OCI-LY7 (cell line): ENCODE results near the gene MNAT1. TPM values are rescaled to one million over a fixed set of nuclear protein-coding genes. Genes with fewer than 3 reads are reported as not detected.

Source experiments
- BruUV-seq: library from RNA; stranded (reverse); fragments of 400-500 nt; replicated peaks from 2 replicates; lab custom pipeline; 2021; lab: Mats Ljungman, UMichigan
- CTCF ChIA-PET: fragments of 300-600 bp; sonication (Branson Sonifier 250); formaldehyde crosslinking; loops from one replicate; lab custom pipeline; 2022; ENCODE audit warnings: antibody characterized with exemption; ENCODE audit not compliant: unreplicated experiment; lab: Charles Lee
- POLR2A ChIA-PET: fragments of 300-600 bp; sonication (Branson Sonifier 250); formaldehyde crosslinking; loops from one replicate; lab custom pipeline; 2022; ENCODE audit warnings: antibody characterized with exemption; lab: Charles Lee
- DNase-seq: peaks from one replicate; pipeline ENCODE4 v3.0.0-alpha.2; 2015; ENCODE audit warnings: low spot score
- H2AFZ ChIP-seq: fragments of 200-600 bp; sonication (generic), shearing (Covaris generic); 2 replicates; pipeline ENCODE4 v1.6.1; 2014; ENCODE audit warnings: mild to moderate bottlenecking, antibody characterized with exemption, low read length, moderate library complexity
- H3K27ac ChIP-seq: fragments of 200-600 bp; sonication (generic); 2 replicates; pipeline ENCODE4 v1.5.1; 2014; ENCODE audit warnings: mixed run types, low read depth, mild to moderate bottlenecking, moderate library complexity, low read length, inconsistent platforms; ENCODE audit not compliant: poor library complexity, severe bottlenecking
- H3K36me3 ChIP-seq: fragments of 200-600 bp; sonication (generic); 2 replicates; pipeline ENCODE4 v1.6.1; 2014; ENCODE audit warnings: mild to moderate bottlenecking, antibody characterized with exemption, low read length, moderate library complexity, mixed read lengths; ENCODE audit not compliant: insufficient read depth
- H3K4me1 ChIP-seq: fragments of 200-600 bp; sonication (generic); 2 replicates; pipeline ENCODE4 v1.5.1; 2014; ENCODE audit warnings: mild to moderate bottlenecking, low read length; ENCODE audit not compliant: insufficient read depth, poor library complexity, severe bottlenecking
- H3K4me2 ChIP-seq: fragments of 200-600 bp; sonication (generic); 2 replicates; pipeline ENCODE4 v1.6.1; 2014; ENCODE audit warnings: mild to moderate bottlenecking, low read length
- H3K4me3 ChIP-seq: fragments of 200-600 bp; sonication (generic); 2 replicates; pipeline ENCODE4 v1.5.1; 2014; ENCODE audit warnings: mild to moderate bottlenecking, low read depth, low read length; ENCODE audit not compliant: poor library complexity, severe bottlenecking
- H3K79me2 ChIP-seq: fragments of 200-600 bp; sonication (generic); 2 replicates; pipeline ENCODE4 v1.6.1; 2016; ENCODE audit warnings: low read depth, mild to moderate bottlenecking, low read length, moderate library complexity, mixed read lengths; ENCODE audit not compliant: insufficient read depth
- H3K9me2 ChIP-seq: fragments of 200-600 bp; sonication (generic); 2 replicates; pipeline ENCODE4 v1.6.1; 2016; ENCODE audit warnings: mild to moderate bottlenecking, low read length, mixed read lengths; ENCODE audit not compliant: insufficient read depth
- H3K9me3 ChIP-seq: fragments of 200-600 bp; sonication (generic); 2 replicates; pipeline ENCODE4 v1.6.1; 2014; ENCODE audit warnings: mild to moderate bottlenecking, mixed run types, low read length, mixed read lengths
- H4K20me1 ChIP-seq: fragments of 200-600 bp; sonication (generic); 2 replicates; pipeline ENCODE4 v1.6.1; 2014; ENCODE audit warnings: mild to moderate bottlenecking, antibody characterized with exemption, low read length, moderate library complexity, mixed read lengths; ENCODE audit not compliant: insufficient read depth
- EZH2phosphoT487 ChIP-seq: fragments of 200-600 bp; sonication (generic); IDR thresholded peaks from 2 replicates; pipeline ENCODE4 v1.6.1; 2018; ENCODE audit warnings: low read depth, borderline replicate concordance, mild to moderate bottlenecking, mixed run types, antibody characterized with exemption, low read length, moderate library complexity, mixed read lengths
- intact Hi-C: fragments of 100-400 bp; cut with micrococcal nuclease; formaldehyde crosslinking; loops from one replicate; pipeline ENCODE4 v1.10.0; 2022; ENCODE audit not compliant: unreplicated experiment
- total RNA-seq, 2 experiments: library from RNA; depleted of rRNA in 1 of 2; stranded (reverse); fragments of >200 nt in 1 of 2; shearing (Covaris generic) in 1 of 2; gene quantifications; 2 replicates each; pipeline ENCODE4 v1.2.3, GENCODE V29; 2014 to 2022
- TF ChIP-seq, protein P1 (sequence below): fragments of 200-600 bp; sonication (generic); conservative IDR thresholded peaks from 2 replicates; pipeline ENCODE4 v1.5.1; 2014; ENCODE audit warnings: mild to moderate bottlenecking, antibody characterized with exemption, low read length, moderate library complexity, mixed read lengths

MNAT1 gene
- total RNA-seq, 2 experiments from 2014 or later = 58.5 to 60.9 TPM

DNA sequence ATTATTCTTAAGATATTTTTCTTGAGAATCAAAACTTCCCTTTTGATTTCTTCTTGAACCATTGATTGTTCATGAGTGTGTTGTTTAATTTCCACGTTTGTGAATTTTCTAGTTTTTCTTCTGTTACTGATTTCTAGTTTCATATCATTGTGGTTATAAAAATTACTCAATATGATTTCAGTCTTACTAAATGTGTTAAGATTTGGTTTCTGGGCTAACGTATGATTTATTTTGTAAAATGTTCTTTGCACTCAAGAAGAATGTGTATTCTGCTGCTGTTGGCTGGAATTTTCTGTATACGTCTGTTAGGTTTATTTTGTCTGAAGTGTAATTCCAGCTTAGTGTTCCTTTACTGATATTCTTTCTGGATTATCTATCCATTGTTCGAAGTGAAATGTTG lies 221.6 kb downstream of the MNAT1 start:
- Histone ChIP-seq H3K9me2 (no peaks in the 10 kb centered on the region), H3K36me3 (no peaks in the 10 kb centered on the region), H3K4me3 (no peak overlapping the region), H2AFZ (no peak overlapping the region), H4K20me1 (no peaks in the 10 kb centered on the region), H3K4me2 (no peak overlapping the region), H3K9me3 (peaks cover 26% of the 10 kb centered on the region; the same call in 1 of the 2 replicates), H3K4me1 (no peaks in the 10 kb centered on the region), H3K79me2 (no peaks in the 10 kb centered on the region), H3K27ac (no peak overlapping the region)
- no peak for DNase-seq
- intact Hi-C loops = no loop called here
- TF ChIP-seq EZH2phosphoT487 = no peak
- TF ChIP-seq, protein P1, sequence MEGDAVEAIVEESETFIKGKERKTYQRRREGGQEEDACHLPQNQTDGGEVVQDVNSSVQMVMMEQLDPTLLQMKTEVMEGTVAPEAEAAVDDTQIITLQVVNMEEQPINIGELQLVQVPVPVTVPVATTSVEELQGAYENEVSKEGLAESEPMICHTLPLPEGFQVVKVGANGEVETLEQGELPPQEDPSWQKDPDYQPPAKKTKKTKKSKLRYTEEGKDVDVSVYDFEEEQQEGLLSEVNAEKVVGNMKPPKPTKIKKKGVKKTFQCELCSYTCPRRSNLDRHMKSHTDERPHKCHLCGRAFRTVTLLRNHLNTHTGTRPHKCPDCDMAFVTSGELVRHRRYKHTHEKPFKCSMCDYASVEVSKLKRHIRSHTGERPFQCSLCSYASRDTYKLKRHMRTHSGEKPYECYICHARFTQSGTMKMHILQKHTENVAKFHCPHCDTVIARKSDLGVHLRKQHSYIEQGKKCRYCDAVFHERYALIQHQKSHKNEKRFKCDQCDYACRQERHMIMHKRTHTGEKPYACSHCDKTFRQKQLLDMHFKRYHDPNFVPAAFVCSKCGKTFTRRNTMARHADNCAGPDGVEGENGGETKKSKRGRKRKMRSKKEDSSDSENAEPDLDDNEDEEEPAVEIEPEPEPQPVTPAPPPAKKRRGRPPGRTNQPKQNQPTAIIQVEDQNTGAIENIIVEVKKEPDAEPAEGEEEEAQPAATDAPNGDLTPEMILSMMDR = no peak
- no TSS peak for BruUV-seq
- ChIA-PET CTCF (no interaction called here), POLR2A (interaction anchor here (0.6 kb wide), 1 partner anchor 14 kb away, joined by 4 read pairs; no protein-coding TSS in a partner anchor)

DNA sequence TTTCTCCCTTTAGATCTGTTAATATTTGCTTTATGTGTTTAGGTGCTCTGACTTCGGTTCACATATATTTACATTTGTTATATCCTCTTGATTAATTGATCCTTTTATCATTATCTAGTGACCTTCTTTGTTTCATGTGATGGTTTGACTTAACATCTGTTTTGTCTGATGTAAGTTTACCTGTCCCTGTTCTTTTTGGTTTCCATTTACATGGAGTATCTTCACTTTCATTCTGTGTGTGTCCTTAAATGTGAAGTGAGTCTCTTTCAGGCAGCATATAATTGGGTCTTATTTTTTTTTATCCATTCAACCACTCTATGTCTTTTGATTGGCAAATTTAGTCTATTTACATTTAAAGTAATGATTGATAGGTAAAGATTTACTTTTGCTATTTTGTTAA lies 222.1 kb downstream of the MNAT1 start:
- Histone ChIP-seq H3K4me1 (no peaks in the 10 kb centered on the region), H3K4me2 (no peak overlapping the region), H3K9me2 (no peaks in the 10 kb centered on the region), H3K79me2 (no peaks in the 10 kb centered on the region), H3K9me3 (peaks cover 26% of the 10 kb centered on the region; the same call in 1 of the 2 replicates), H3K36me3 (no peaks in the 10 kb centered on the region), H3K4me3 (no peak overlapping the region), H3K27ac (no peak overlapping the region), H4K20me1 (no peaks in the 10 kb centered on the region), H2AFZ (no peak overlapping the region)
- CTCF ChIA-PET = no interaction called here
- BruUV-seq = no TSS peak
- TF ChIP-seq, protein P1 = no peak
- no peak for TF ChIP-seq EZH2phosphoT487
- DNase-seq = no peak
- intact Hi-C loops = no loop called here
- POLR2A ChIA-PET = interaction anchor here (0.6 kb wide), 1 partner anchor 14 kb away, joined by 4 read pairs; no protein-coding TSS in a partner anchor

DNA sequence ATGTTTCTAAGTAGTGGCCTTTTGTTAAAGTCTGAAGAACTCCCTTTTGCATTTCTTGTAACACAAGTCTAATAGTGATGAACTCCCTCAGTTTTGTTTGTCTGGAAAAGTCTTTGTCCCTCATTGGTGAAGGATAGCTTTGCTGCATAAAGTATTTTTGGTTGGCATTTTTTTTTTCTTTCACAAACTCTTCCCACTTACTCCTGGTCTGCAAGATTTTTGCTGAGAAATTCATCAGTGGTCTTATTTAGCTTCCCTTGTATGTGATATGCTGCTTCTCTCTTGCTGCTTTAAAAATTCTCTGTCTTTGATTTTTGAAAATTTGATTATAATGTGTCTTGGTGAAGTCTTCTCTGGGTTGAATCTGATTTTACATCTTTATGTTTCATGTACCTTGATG lies 223.6 kb downstream of the MNAT1 start:
- TF ChIP-seq, protein P1 = no peak
- no peak for TF ChIP-seq EZH2phosphoT487
- H3K27ac ChIP-seq = no peak overlapping the region
- H3K9me3 ChIP-seq = peaks cover 26% of the 10 kb centered on the region; the same call in 1 of the 2 replicates
- H3K79me2 ChIP-seq = no peaks in the 10 kb centered on the region
- BruUV-seq = no TSS peak
- intact Hi-C loops = no loop called here
- no peaks in the 10 kb centered on the region for H3K4me1 ChIP-seq
- no peaks in the 10 kb centered on the region for H3K36me3 ChIP-seq
- no peak overlapping the region for H3K4me2 ChIP-seq
- POLR2A ChIA-PET = interaction anchor here (0.6 to 1.4 kb wide), 3 partner anchors 9 to 618 kb away, joined by 3 read pairs; no protein-coding TSS in a partner anchor
- H3K9me2 ChIP-seq = no peaks in the 10 kb centered on the region
- H4K20me1 ChIP-seq = no peaks in the 10 kb centered on the region
- H2AFZ ChIP-seq = no peak overlapping the region
- DNase-seq = no peak
- CTCF ChIA-PET = no interaction called here
- no peak overlapping the region for H3K4me3 ChIP-seq
